GM10248 (cell line): ENCODE data around the gene RASL10A.

Experiments
- CTCF ChIA-PET: fragments of 300-600 bp; sonication (Branson Sonifier 250); formaldehyde crosslinking; extraction: SDS; loops from one replicate; lab custom pipeline; 2021; ENCODE audit warnings: antibody characterized with exemption; lab: Yijun Ruan, JAX
- POLR2A ChIA-PET: fragments of 350-650 bp; sonication (Branson Sonifier 250); formaldehyde crosslinking; extraction: SDS; loops from one replicate; lab custom pipeline; 2020; ENCODE audit warnings: antibody characterized with exemption; lab: Yijun Ruan, JAX
- DNase-seq: peaks from one replicate; pipeline ENCODE4 v3.0.0; 2012; ENCODE audit errors: extremely low spot score
- CTCF ChIP-seq: IDR thresholded peaks from 2 replicates; pipeline ENCODE4 v1.5.1; 2012; ENCODE audit warnings: mild to moderate bottlenecking, low read depth; ENCODE audit errors: extremely low read depth, missing control alignments, control extremely low read depth

Gene RASL10A

GRCh38 chr22:29325785-29326315, 10.4 kb upstream of the RASL10A start:
- no peak for TF ChIP-seq CTCF
- CTCF ChIA-PET, result interaction anchor here (1.1 to 1.5 kb wide), 2 partner anchors 12 to 13 kb away, joined by 3 read pairs; no protein-coding TSS in a partner anchor
- no peak for DNase-seq
- POLR2A ChIA-PET, result no interaction called here

GRCh38 chr22:29325356-29325755, 9.9 kb upstream of the RASL10A start:
- CTCF ChIA-PET, result interaction anchor here (1.1 to 1.5 kb wide), 2 partner anchors 12 to 13 kb away, joined by 3 read pairs; no protein-coding TSS in a partner anchor
- POLR2A ChIA-PET, result no interaction called here
- DNase-seq, result no peak
- no peak for TF ChIP-seq CTCF

GRCh38 chr22:29323641-29324040, 8.1 kb upstream of the RASL10A start:
- no peak for DNase-seq
- ChIA-PET POLR2A (no interaction called here), CTCF (no interaction called here)
- TF ChIP-seq CTCF, result no peak

- ChIA-PET CTCF (interaction anchor here (0.9 to 1.6 kb wide), 3 partner anchors 8 to 28 kb away, joined by 3 to 5 read pairs (median 3); partner anchors contain the start of gene GAS2L1), POLR2A (no interaction called here)
- DNase-seq, result no peak
- TF ChIP-seq CTCF, result no peak
Observed at GRCh38 chr22:29320546-29320945, 5.0 kb upstream of the RASL10A start.

- DNase-seq, result no peak
- no peak for TF ChIP-seq CTCF
- POLR2A ChIA-PET, result no interaction called here
- CTCF ChIA-PET, result interaction anchor here (1.0 kb wide), 1 partner anchor 8 kb away, joined by 4 read pairs; no protein-coding TSS in a partner anchor
Observed at GRCh38 chr22:29319072-29319471, 3.6 kb upstream of the RASL10A start.

GRCh38 chr22:29317827-29318454, 2.4 kb upstream of the RASL10A start:
- ChIA-PET POLR2A (no interaction called here), CTCF (interaction anchor here (1.2 to 1.5 kb wide), 2 partner anchors 11 to 46 kb away, joined by 3 to 4 read pairs; partner anchors contain the start of gene GAS2L1)
- no peak for DNase-seq

More at GRCh38 chr22:29317827-29318454, 2.4 kb upstream of the RASL10A start:
- no peak for TF ChIP-seq CTCF
